ENCODE measurements around the gene PCK1. TPM values are rescaled to one million over a fixed set of nuclear protein-coding genes. Genes with fewer than 3 reads are reported as not detected.

The PCK1 gene
- total RNA-seq, 2 donors from 2014 or later, result not detected

- no peak for TF ChIP-seq CTCF (conservative IDR thresholded peaks at IDR 0.05)
- Mint-ChIP-seq H3K27me3 (ENCODE audit: insufficient read depth) (peaks cover 3% of the 10 kb centered on the region), H3K4me1 (peaks cover under 1% of the 10 kb centered on the region), H3K27ac (no peak overlapping the region), H3K9me3 (no peaks in the 10 kb centered on the region), H3K4me3 (no peak overlapping the region), H3K36me3 (ENCODE audit: low read depth) (no peaks in the 10 kb centered on the region)
- Histone ChIP-seq H3K4me3 (ENCODE audit: low read length) (no peak overlapping the region), H3K9me3 (ENCODE audit: control insufficient read depth, low read length) (no peaks in the 10 kb centered on the region), H3K4me1 (ENCODE audit: control insufficient read depth, insufficient read depth, low read length) (no peaks in the 10 kb centered on the region), H3K9ac (ENCODE audit: extremely low read depth, low read length, poor library complexity, severe bottlenecking) (no peak overlapping the region), H3K36me3 (ENCODE audit: control insufficient read depth, insufficient read depth, low read length) (no peaks in the 10 kb centered on the region), H3K27ac (ENCODE audit: low read depth, low read length) (no peak overlapping the region), H3K27me3 (ENCODE audit: control insufficient read depth, insufficient read depth, low read length, poor library complexity, severe bottlenecking) (no peaks in the 10 kb centered on the region)
- DNase-seq, result no peak
- 88 to 90% methylated on average over 12 to 13 of the region's 13 CpGs for WGBS, 2 experiments (ENCODE audit: insufficient coverage in 1 of 2, insufficient read length in 1 of 2)
These were observed 7.4 kb downstream of the PCK1 start for GRCh38 chr20:57568088-57568896.

GRCh38 chr20:57568960-57569359 is 8.1 kb downstream of the PCK1 start:
- H3K4me1 Mint-ChIP-seq, result peaks cover 3% of the 10 kb centered on the region
- H3K27me3 Mint-ChIP-seq (ENCODE audit: insufficient read depth), result peaks cover 3% of the 10 kb centered on the region
- H3K4me3 Mint-ChIP-seq, result no peak overlapping the region
- no peaks in the 10 kb centered on the region for H3K36me3 ChIP-seq (ENCODE audit: control insufficient read depth, insufficient read depth, low read length)
- H3K9me3 ChIP-seq (ENCODE audit: control insufficient read depth, low read length), result no peaks in the 10 kb centered on the region
- H3K4me3 ChIP-seq (ENCODE audit: low read length), result no peak overlapping the region
- H3K4me1 ChIP-seq (ENCODE audit: control insufficient read depth, insufficient read depth, low read length), result no peaks in the 10 kb centered on the region
- H3K27ac ChIP-seq (ENCODE audit: low read depth, low read length), result no peak overlapping the region
- no peaks in the 10 kb centered on the region for H3K27me3 ChIP-seq (ENCODE audit: control insufficient read depth, insufficient read depth, low read length, poor library complexity, severe bottlenecking)
- no peak for DNase-seq
- TF ChIP-seq CTCF (conservative IDR thresholded peaks at IDR 0.05), result no peak
- no peak overlapping the region for H3K27ac Mint-ChIP-seq
- no peaks in the 10 kb centered on the region for H3K36me3 Mint-ChIP-seq (ENCODE audit: low read depth)
- H3K9ac ChIP-seq (ENCODE audit: extremely low read depth, low read length, poor library complexity, severe bottlenecking), result no peak overlapping the region
- WGBS, 2 experiments (ENCODE audit: insufficient coverage in 1 of 2, insufficient read length in 1 of 2), result 92 to 96% methylated on average over 9 to 12 of the region's 12 CpGs
- no peaks in the 10 kb centered on the region for H3K9me3 Mint-ChIP-seq

GRCh38 chr20:57570145-57570850 is 9.4 kb downstream of the PCK1 start:
- H3K4me1 ChIP-seq (ENCODE audit: control insufficient read depth, insufficient read depth, low read length), result no peaks in the 10 kb centered on the region
- no peak for DNase-seq
- H3K27me3 Mint-ChIP-seq (ENCODE audit: insufficient read depth), result peaks cover 3% of the 10 kb centered on the region
- WGBS, 2 experiments (ENCODE audit: insufficient coverage in 1 of 2, insufficient read length in 1 of 2), result 83 to 88% methylated on average over 12 to 20 of the region's 20 CpGs
- H3K27ac Mint-ChIP-seq, result no peak overlapping the region
- H3K27me3 ChIP-seq (ENCODE audit: control insufficient read depth, insufficient read depth, low read length, poor library complexity, severe bottlenecking), result no peaks in the 10 kb centered on the region
- H3K36me3 Mint-ChIP-seq (ENCODE audit: low read depth), result no peaks in the 10 kb centered on the region
- H3K9me3 Mint-ChIP-seq, result no peaks in the 10 kb centered on the region
- no peaks in the 10 kb centered on the region for H3K9me3 ChIP-seq (ENCODE audit: control insufficient read depth, low read length)
- no peak overlapping the region for H3K9ac ChIP-seq (ENCODE audit: extremely low read depth, low read length, poor library complexity, severe bottlenecking)
- H3K4me3 ChIP-seq (ENCODE audit: low read length), result no peak overlapping the region
- no peak overlapping the region for H3K27ac ChIP-seq (ENCODE audit: low read depth, low read length)
- H3K4me3 Mint-ChIP-seq, result no peak overlapping the region
- no peaks in the 10 kb centered on the region for H3K36me3 ChIP-seq (ENCODE audit: control insufficient read depth, insufficient read depth, low read length)
- TF ChIP-seq CTCF (conservative IDR thresholded peaks at IDR 0.05), result no peak
- peaks cover 3% of the 10 kb centered on the region for H3K4me1 Mint-ChIP-seq

Measured in endodermal cell (in vitro differentiated cells).